HFFc6 (cell line): ENCODE results near the gene MIA2. TPM values are rescaled to one million over a fixed set of nuclear protein-coding genes. Genes with fewer than 3 reads are reported as not detected.
"Not testable (repeated sequence)": the region's sequence is repeated elsewhere in the genome, so short reads cannot be mapped to it uniquely, and the experiment has no call there.

ENCODE experiments used
- DNase-seq: peaks from one replicate; pipeline ENCODE4 v3.0.0-alpha.2; 2018
- H3K27ac Mint-ChIP-seq: 2 replicates; pipeline ENCODE4 v1.8.0; 2020; ENCODE audit warnings: mild to moderate bottlenecking, mixed read lengths
- H3K27me3 Mint-ChIP-seq: 2 replicates; pipeline ENCODE4 v1.8.0; 2021; ENCODE audit warnings: mild to moderate bottlenecking, moderate library complexity, mixed read lengths; ENCODE audit not compliant: insufficient read depth
- H3K36me3 Mint-ChIP-seq: 2 replicates; pipeline ENCODE4 v1.8.0; 2021; ENCODE audit warnings: low read depth, mixed read lengths
- H3K4me1 Mint-ChIP-seq: 2 replicates; pipeline ENCODE4 v1.8.0; 2020; ENCODE audit warnings: low read depth, mixed read lengths
- H3K4me3 Mint-ChIP-seq: 2 replicates; pipeline ENCODE4 v1.8.0; 2020; ENCODE audit warnings: mild to moderate bottlenecking, moderate library complexity, mixed read lengths
- H3K9me3 Mint-ChIP-seq: 2 replicates; pipeline ENCODE4 v1.8.0; 2020; ENCODE audit warnings: mild to moderate bottlenecking, mixed read lengths
- total RNA-seq, 6 experiments: library from RNA; stranded (reverse); fragmentation: NEBNext Ultra II Directional; extraction: Animal tissue kit (Norgen Biotek cat#: 25700); gene quantifications; 2 replicates in 1 of 6; 3 replicates in 5 of 6; pipeline ENCODE4 v1.2.3, GENCODE V29; 2021
- TF ChIP-seq, protein P1 (sequence below): fragments of 200-600 bp; sonication (generic); IDR thresholded peaks from 2 replicates; pipeline ENCODE4 v1.5.0; 2021; ENCODE audit warnings: antibody characterized with exemption, mild to moderate bottlenecking

Gene MIA2
- total RNA-seq, 6 experiments from 2014 or later = 11.5 to 16.3 (median 13.0) TPM

DNA sequence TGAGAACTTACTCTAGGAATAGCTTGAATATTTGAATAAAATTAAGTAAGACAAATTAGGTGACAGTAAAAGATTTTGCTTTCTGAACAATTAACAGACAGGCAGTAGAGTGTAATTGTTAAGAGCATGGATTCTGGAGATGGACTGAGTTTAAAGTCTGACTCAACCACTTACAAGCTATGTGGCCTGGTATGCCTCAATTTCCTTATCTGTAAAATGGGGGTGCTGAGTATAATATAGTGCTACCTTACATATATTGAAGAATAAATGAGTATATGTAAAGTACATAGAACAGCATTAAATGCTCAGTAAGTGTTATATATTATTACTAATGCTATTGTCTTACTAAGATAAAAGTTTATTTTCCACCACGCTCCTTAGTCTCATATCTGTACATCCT lies 7.1 kb downstream of the MIA2 start:
- DNase-seq = no peak
- Mint-ChIP-seq H3K27ac (no peak overlapping the region), H3K9me3 (no peaks in the 10 kb centered on the region), H3K4me1 (no peaks in the 10 kb centered on the region), H3K27me3 (no peaks in the 10 kb centered on the region; the same call in 1 of the 2 replicates), H3K4me3 (no peak overlapping the region), H3K36me3 (no peaks in the 10 kb centered on the region)
- TF ChIP-seq, protein P1, sequence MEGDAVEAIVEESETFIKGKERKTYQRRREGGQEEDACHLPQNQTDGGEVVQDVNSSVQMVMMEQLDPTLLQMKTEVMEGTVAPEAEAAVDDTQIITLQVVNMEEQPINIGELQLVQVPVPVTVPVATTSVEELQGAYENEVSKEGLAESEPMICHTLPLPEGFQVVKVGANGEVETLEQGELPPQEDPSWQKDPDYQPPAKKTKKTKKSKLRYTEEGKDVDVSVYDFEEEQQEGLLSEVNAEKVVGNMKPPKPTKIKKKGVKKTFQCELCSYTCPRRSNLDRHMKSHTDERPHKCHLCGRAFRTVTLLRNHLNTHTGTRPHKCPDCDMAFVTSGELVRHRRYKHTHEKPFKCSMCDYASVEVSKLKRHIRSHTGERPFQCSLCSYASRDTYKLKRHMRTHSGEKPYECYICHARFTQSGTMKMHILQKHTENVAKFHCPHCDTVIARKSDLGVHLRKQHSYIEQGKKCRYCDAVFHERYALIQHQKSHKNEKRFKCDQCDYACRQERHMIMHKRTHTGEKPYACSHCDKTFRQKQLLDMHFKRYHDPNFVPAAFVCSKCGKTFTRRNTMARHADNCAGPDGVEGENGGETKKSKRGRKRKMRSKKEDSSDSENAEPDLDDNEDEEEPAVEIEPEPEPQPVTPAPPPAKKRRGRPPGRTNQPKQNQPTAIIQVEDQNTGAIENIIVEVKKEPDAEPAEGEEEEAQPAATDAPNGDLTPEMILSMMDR = no peak

- H3K27me3 Mint-ChIP-seq = no peaks in the 10 kb centered on the region
- DNase-seq = no peak
- H3K36me3 Mint-ChIP-seq = no peaks in the 10 kb centered on the region
- H3K9me3 Mint-ChIP-seq = no peaks in the 10 kb centered on the region
- TF ChIP-seq, protein P1 = no peak
- no peak overlapping the region for H3K27ac Mint-ChIP-seq
- H3K4me3 Mint-ChIP-seq = no peak overlapping the region
- H3K4me1 Mint-ChIP-seq = peaks cover 2% of the 10 kb centered on the region
These were observed 7.9 kb downstream of the MIA2 start for GRCh38 chr14:39241637-39242036.

DNA sequence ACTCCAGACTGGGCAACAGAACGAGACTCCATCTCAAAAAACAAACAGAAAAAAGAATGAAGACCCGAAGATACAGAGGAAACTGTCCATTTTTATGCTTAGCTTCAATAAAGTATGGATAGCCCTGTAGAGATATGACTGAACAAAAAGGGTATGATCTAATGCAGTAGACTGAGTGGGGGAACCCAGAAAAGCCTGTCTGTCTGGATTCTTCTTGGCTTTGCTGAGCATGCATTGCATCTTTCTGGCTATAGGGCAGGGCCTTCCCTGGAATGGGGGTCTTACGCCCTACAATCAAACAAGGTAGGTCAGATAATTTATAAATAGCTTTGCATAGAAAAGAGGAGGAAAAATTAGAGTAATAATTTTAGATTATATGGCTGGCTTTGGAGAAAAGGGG lies 10.1 kb downstream of the MIA2 start:
- peaks cover 14% of the 10 kb centered on the region for H3K4me1 Mint-ChIP-seq
- DNase-seq = no peak

DNA sequence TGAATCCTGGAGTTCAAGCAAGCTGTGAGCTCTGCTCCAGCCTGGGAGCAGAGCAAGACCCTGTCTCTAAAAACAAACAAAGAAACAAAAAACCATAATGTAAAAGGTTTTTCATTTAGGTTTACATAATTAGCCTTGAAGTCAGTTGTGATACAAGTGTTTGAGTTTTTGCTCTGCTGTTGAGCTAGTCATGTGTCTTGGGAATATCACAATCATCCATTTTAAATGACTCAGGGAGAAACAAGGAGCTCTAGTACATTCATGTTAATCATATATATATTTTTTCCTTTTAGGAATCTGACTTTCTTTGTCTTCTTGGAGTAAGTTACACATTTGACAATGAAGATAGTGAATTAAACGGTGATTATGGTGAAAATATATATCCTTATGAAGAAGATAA lies 12.9 kb downstream of the MIA2 start:
- Mint-ChIP-seq H3K36me3 (no peaks in the 10 kb centered on the region), H3K9me3 (no peaks in the 10 kb centered on the region), H3K27me3 (no peaks in the 10 kb centered on the region), H3K4me3 (peak overlapping the region; percentile 34; the same call in 1 of the 2 replicates), H3K27ac (peak overlapping the region; percentile 25; the same call in 1 of the 2 replicates), H3K4me1 (peaks cover 14% of the 10 kb centered on the region)
- no peak for DNase-seq
- TF ChIP-seq, protein P1 = no peak

More for the DNA sequence above, 10.1 kb downstream of the MIA2 start:
- Mint-ChIP-seq H3K27ac (no peak overlapping the region), H3K36me3 (no peaks in the 10 kb centered on the region), H3K9me3 (no peaks in the 10 kb centered on the region), H3K27me3 (no peaks in the 10 kb centered on the region), H3K4me3 (no peak overlapping the region)
- TF ChIP-seq, protein P1 = no peak

DNA sequence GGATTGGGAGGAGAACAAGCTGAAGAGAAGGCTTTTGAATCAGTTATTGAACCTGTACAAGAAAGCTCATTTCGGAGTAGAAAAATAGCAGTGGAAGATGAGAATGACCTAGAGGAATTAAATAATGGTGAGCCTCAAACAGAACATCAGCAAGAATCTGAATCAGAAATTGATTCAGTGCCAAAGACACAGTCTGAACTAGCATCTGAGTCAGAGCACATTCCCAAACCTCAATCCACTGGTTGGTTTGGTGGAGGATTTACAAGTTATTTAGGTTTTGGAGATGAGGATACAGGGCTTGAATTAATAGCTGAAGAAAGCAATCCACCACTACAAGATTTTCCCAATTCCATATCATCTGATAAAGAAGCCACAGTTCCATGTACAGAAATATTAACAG lies 13.5 kb downstream of the MIA2 start:
- H3K9me3 Mint-ChIP-seq = peaks cover 3% of the 10 kb centered on the region; the same call in 1 of the 2 replicates
- no peaks in the 10 kb centered on the region; the same call in 1 of the 2 replicates for H3K36me3 Mint-ChIP-seq
- peaks cover 2% of the 10 kb centered on the region; the same call in 1 of the 2 replicates for H3K27me3 Mint-ChIP-seq
- peaks cover 14% of the 10 kb centered on the region for H3K4me1 Mint-ChIP-seq
- DNase-seq = peak; percentile 89
- peak overlapping the region; percentile 34; the same call in 1 of the 2 replicates for H3K4me3 Mint-ChIP-seq
- TF ChIP-seq, protein P1 = no peak
- peak overlapping the region; percentile 25 for H3K27ac Mint-ChIP-seq

- Mint-ChIP-seq H3K9me3 (peaks cover 7% of the 10 kb centered on the region; the same call in 1 of the 2 replicates), H3K4me1 (peaks cover 13% of the 10 kb centered on the region), H3K27me3 (peaks cover 2% of the 10 kb centered on the region; the same call in 1 of the 2 replicates), H3K36me3 (no peaks in the 10 kb centered on the region; the same call in 1 of the 2 replicates), H3K4me3 (no peak overlapping the region), H3K27ac (no peak overlapping the region)
- DNase-seq = no peak
- TF ChIP-seq, protein P1 = no peak
These were observed 17.8 kb downstream of the MIA2 start for GRCh38 chr14:39251547-39251946.

- H3K27ac Mint-ChIP-seq, DNase-seq, H3K4me1 Mint-ChIP-seq, H3K4me3 Mint-ChIP-seq, H3K36me3 Mint-ChIP-seq, H3K27me3 Mint-ChIP-seq: not testable (repeated sequence)
- H3K9me3 Mint-ChIP-seq = peaks cover 12% of the 10 kb centered on the region
These were observed 23.7 kb downstream of the MIA2 start for GRCh38 chr14:39257388-39257787.
